Panc1 (cell line): ENCODE results near the gene AIFM3. TPM values are rescaled to one million over a fixed set of nuclear protein-coding genes. Genes with fewer than 3 reads are reported as not detected.

Experiments
- ATAC-seq: fragments of 200-7000 bp; cut with Tn5 transposase; 2 replicates; pipeline ENCODE4 v1.9.1; 2020; ENCODE audit warnings: mild to moderate bottlenecking, moderate library complexity
- BruUV-seq: library from RNA; stranded (reverse); fragments of 400-500 nt; replicated peaks from 2 replicates; lab custom pipeline; 2021; lab: Mats Ljungman, UMichigan
- CTCF ChIA-PET: fragments of 300-600 bp; sonication (Branson Sonifier 250); formaldehyde crosslinking; loops from one replicate; lab custom pipeline; 2022; ENCODE audit warnings: antibody characterized with exemption; lab: Charles Lee
- POLR2A ChIA-PET: fragments of 300-600 bp; sonication (Branson Sonifier 250); formaldehyde crosslinking; loops from one replicate; lab custom pipeline; 2022; ENCODE audit warnings: antibody characterized with exemption; lab: Charles Lee
- DNase-seq: peaks from one replicate; pipeline ENCODE4 v3.0.0-alpha.2; 2010; ENCODE audit warnings: low read depth, low spot score
- H3K27ac ChIP-seq: 2 replicates; pipeline ENCODE4 v1.5.1; 2011; ENCODE audit warnings: mild to moderate bottlenecking, low read length, inconsistent platforms
- H3K27me3 ChIP-seq: fragments of 200-500 bp; sonication (Bioruptor generic); 2 replicates; pipeline ENCODE4 v1.6.0; 2014; ENCODE audit warnings: low read length, inconsistent platforms; ENCODE audit not compliant: control insufficient read depth, insufficient read depth
- H3K36me3 ChIP-seq: fragments of 200-500 bp; sonication (Bioruptor generic); 2 replicates; pipeline ENCODE4 v1.5.1; 2014; ENCODE audit warnings: inconsistent platforms, mild to moderate bottlenecking, low read length, moderate library complexity; ENCODE audit not compliant: control insufficient read depth, insufficient read depth
- H3K4me1 ChIP-seq: 2 replicates; pipeline ENCODE4 v1.5.1; 2011; ENCODE audit warnings: inconsistent platforms, mild to moderate bottlenecking, low read length, moderate library complexity; ENCODE audit not compliant: control insufficient read depth, insufficient read depth
- H3K4me3 ChIP-seq, 2 experiments: 2 replicates each; pipeline ENCODE4 v1.5.1; 2011 to 2012; ENCODE audit warnings: low read depth in 2 of 2, low read length in 2 of 2, mild to moderate bottlenecking in 2 of 2, inconsistent platforms in 1 of 2, moderate library complexity in 1 of 2
- H3K9me3 ChIP-seq: fragments of 200-500 bp; sonication (Bioruptor generic); 2 replicates; pipeline ENCODE4 v1.5.1; 2014; ENCODE audit warnings: low read depth, mild to moderate bottlenecking, inconsistent platforms, low read length, moderate library complexity; ENCODE audit not compliant: control insufficient read depth, insufficient read depth
- POLR2AphosphoS5 ChIP-seq: IDR thresholded peaks from 2 replicates; pipeline ENCODE4 v1.6.1; 2012; ENCODE audit warnings: mild to moderate bottlenecking, low read depth, low read length, moderate library complexity
- SIN3A ChIP-seq: IDR thresholded peaks from 2 replicates; pipeline ENCODE4 v1.6.1; 2012; ENCODE audit warnings: low read depth, mild to moderate bottlenecking, low read length, moderate library complexity, borderline replicate concordance; ENCODE audit not compliant: insufficient read depth
- TCF7L2 ChIP-seq: IDR thresholded peaks from 2 replicates; pipeline ENCODE4 v1.6.1; 2011; ENCODE audit warnings: mild to moderate bottlenecking, low read depth, low read length, inconsistent platforms
- in situ Hi-C: cut with HindIII; loops from 2 replicates; pipeline ENCODE4 v1.10.0; 2016; ENCODE audit warnings: low sequenced_read_pairs, low pct_unique_long_range_greater_than_20kb
- intact Hi-C: fragments of 100-400 bp; cut with micrococcal nuclease; formaldehyde crosslinking; loops from one replicate; pipeline ENCODE4 v1.10.0; 2022; ENCODE audit not compliant: unreplicated experiment
- total RNA-seq: library from RNA; stranded (reverse); gene quantifications from one replicate; pipeline ENCODE4 v1.2.1, GENCODE V29; 2021; ENCODE audit not compliant: unreplicated experiment
- TF ChIP-seq, protein P1 (sequence below), 2 experiments: IDR thresholded peaks; 2 replicates each; pipeline ENCODE4 v1.6.1; 2011 to 2012; ENCODE audit warnings: low read depth in 2 of 2, control low read depth in 1 of 2, low read length in 1 of 2, mild to moderate bottlenecking in 1 of 2, moderate library complexity in 1 of 2; ENCODE audit not compliant: insufficient read depth in 1 of 2
- TF ChIP-seq, protein P2 (sequence below): fragments of 450-650 bp; IDR thresholded peaks from 2 replicates; pipeline ENCODE4 v1.5.1; 2017; ENCODE audit warnings: mild to moderate bottlenecking

The AIFM3 gene
- total RNA-seq, 1 experiment from 2014 or later = 2.7 TPM

DNA sequence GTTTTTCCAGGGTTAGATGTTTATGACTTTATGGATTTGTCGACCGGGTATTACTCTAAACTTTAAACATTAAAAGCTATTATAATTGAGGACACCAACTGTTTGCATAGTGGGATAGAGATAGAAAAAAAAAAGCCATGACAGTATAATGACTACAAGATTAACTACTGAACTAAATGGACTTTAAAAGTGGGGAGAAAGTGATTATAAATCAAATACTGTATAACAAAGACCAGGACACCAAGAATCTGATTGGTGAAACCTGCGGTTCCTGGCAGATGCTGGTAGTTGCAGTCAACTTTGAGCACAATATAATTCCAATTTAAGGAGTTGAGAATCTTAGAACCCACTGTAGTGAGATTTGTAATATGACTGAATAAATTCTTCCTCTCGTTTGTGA lies 47.3 kb upstream of the AIFM3 start:
- BruUV-seq = TSS peak; percentile 83
- no peaks in the 10 kb centered on the region for H3K9me3 ChIP-seq
- H3K4me3 ChIP-seq = peak overlapping the region; percentile 80 to 89
- H3K27me3 ChIP-seq = no peaks in the 10 kb centered on the region
- ATAC-seq = no peak
- TF ChIP-seq TCF7L2 = no peak
- TF ChIP-seq POLR2AphosphoS5 = no peak
- TF ChIP-seq, protein P1, sequence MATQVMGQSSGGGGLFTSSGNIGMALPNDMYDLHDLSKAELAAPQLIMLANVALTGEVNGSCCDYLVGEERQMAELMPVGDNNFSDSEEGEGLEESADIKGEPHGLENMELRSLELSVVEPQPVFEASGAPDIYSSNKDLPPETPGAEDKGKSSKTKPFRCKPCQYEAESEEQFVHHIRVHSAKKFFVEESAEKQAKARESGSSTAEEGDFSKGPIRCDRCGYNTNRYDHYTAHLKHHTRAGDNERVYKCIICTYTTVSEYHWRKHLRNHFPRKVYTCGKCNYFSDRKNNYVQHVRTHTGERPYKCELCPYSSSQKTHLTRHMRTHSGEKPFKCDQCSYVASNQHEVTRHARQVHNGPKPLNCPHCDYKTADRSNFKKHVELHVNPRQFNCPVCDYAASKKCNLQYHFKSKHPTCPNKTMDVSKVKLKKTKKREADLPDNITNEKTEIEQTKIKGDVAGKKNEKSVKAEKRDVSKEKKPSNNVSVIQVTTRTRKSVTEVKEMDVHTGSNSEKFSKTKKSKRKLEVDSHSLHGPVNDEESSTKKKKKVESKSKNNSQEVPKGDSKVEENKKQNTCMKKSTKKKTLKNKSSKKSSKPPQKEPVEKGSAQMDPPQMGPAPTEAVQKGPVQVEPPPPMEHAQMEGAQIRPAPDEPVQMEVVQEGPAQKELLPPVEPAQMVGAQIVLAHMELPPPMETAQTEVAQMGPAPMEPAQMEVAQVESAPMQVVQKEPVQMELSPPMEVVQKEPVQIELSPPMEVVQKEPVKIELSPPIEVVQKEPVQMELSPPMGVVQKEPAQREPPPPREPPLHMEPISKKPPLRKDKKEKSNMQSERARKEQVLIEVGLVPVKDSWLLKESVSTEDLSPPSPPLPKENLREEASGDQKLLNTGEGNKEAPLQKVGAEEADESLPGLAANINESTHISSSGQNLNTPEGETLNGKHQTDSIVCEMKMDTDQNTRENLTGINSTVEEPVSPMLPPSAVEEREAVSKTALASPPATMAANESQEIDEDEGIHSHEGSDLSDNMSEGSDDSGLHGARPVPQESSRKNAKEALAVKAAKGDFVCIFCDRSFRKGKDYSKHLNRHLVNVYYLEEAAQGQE (IDR thresholded peaks at IDR 0.05; ENCODE audit: insufficient read depth in 1 of 2, low read depth in 2 of 2, low read length in 1 of 2) = no peak
- TF ChIP-seq, protein P2, sequence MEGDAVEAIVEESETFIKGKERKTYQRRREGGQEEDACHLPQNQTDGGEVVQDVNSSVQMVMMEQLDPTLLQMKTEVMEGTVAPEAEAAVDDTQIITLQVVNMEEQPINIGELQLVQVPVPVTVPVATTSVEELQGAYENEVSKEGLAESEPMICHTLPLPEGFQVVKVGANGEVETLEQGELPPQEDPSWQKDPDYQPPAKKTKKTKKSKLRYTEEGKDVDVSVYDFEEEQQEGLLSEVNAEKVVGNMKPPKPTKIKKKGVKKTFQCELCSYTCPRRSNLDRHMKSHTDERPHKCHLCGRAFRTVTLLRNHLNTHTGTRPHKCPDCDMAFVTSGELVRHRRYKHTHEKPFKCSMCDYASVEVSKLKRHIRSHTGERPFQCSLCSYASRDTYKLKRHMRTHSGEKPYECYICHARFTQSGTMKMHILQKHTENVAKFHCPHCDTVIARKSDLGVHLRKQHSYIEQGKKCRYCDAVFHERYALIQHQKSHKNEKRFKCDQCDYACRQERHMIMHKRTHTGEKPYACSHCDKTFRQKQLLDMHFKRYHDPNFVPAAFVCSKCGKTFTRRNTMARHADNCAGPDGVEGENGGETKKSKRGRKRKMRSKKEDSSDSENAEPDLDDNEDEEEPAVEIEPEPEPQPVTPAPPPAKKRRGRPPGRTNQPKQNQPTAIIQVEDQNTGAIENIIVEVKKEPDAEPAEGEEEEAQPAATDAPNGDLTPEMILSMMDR = no peak
- TF ChIP-seq SIN3A = no peak
- DNase-seq = no peak
- H3K27ac ChIP-seq = peak overlapping the region; percentile 81
- intact Hi-C loops = no loop called here
- H3K36me3 ChIP-seq = peaks cover 5% of the 10 kb centered on the region
- ChIA-PET POLR2A (interaction anchor here (0.6 kb wide), 1 partner anchor 83 kb away, joined by 6 read pairs; no protein-coding TSS in a partner anchor), CTCF (no interaction called here)
- H3K4me1 ChIP-seq = peaks cover 12% of the 10 kb centered on the region
- in situ Hi-C loops = no loop called here

DNA sequence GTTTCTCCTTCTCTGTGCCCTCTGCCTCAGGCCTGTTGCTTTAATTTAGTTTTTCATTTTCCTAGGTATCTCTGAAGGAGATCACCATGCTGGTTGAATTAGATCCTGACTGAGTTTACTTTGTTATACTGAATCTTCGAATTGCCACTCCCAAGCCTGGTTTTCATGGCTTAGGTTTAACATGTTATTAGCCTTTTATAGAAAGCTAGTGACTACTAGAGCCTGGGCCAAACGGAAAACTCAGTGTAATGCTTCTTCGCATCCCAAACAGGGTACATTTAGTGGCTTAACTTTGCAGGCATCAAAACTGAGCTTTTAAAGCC lies 46.2 kb upstream of the AIFM3 start:
- Histone ChIP-seq H3K9me3 (no peaks in the 10 kb centered on the region), H3K4me3 (peak overlapping the region; percentile 80 to 89), H3K27ac (peak overlapping the region; percentile 71), H3K27me3 (no peaks in the 10 kb centered on the region), H3K4me1 (peaks cover 16% of the 10 kb centered on the region), H3K36me3 (peaks cover 5% of the 10 kb centered on the region)
- in situ Hi-C loops = no loop called here
- TF ChIP-seq POLR2AphosphoS5 = no peak
- no peak for TF ChIP-seq TCF7L2
- no peak for TF ChIP-seq SIN3A
- TF ChIP-seq, protein P2 = no peak
- TF ChIP-seq, protein P1 (IDR thresholded peaks at IDR 0.05; ENCODE audit: insufficient read depth in 1 of 2, low read depth in 2 of 2, low read length in 1 of 2) = no peak
- ChIA-PET CTCF (interaction anchor here (0.8 kb wide), 1 partner anchor 35 kb away, joined by 3 read pairs; no protein-coding TSS in a partner anchor), POLR2A (interaction anchor here (0.5 kb wide), 1 partner anchor 37 kb away, joined by 3 read pairs; no protein-coding TSS in a partner anchor)
- BruUV-seq = no TSS peak
- DNase-seq (no peak), ATAC-seq (no peak)
- intact Hi-C loops = no loop called here
